Measurements from ENCODE around the gene TRMT1.
A peak's percentile ranks its signal among the peaks of the same experiment; 100 is the strongest.

The TRMT1 gene

DNA sequence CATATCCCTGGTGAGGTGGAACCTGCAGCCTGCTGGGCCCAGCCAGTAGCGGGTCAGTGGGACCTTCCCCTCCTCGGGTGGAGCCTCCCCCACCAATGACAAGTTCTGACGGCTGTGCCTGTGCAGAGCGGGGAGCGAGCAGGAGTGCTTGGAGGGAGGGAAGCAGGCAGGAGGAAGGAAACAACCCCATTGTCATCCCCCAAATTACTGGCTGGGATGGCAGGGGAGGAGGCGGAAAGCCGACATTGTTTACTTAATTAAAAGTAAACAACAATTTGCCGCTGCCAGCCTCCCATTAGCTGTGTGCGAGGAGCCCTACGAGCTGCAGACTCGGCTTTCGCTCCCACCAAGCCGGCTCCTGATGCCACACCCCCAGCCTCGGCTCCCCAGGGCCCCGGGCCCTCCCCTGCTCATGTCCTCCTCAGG is 59.4 kb downstream of the TRMT1 start:
- no peak for DNase-seq

DNA sequence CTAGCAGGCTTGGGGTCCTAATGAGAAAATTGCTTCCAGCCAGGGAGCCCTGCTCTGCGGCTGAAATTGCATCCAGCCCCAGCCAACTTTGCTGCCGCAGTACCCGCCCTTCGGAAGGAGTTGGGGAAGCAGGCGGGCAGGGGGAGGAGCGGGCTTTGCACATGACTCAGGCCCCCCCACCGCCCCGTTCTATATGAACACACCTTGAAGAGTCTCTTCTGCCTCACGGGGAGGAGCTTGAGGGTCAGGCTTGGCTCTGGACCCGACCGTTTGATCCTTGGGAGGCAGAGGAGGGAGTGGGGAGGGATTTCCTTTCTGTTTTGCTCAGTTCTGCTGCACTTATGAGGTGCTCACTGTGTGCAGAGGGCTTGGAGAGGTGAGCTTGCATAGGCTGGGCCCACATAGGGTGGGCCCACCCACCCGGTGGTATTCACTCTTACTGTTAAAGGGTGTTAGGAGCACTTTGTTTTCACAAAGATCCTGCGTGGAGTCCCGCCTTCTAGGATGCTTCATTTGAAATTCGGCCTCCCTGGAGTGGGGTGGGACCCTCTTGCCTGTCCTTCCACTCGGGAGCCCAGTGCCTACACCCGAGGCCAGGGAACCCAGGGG is 60.4 kb downstream of the TRMT1 start:
- peak in 1 of 56 donors; percentile 22 for DNase-seq

DNA sequence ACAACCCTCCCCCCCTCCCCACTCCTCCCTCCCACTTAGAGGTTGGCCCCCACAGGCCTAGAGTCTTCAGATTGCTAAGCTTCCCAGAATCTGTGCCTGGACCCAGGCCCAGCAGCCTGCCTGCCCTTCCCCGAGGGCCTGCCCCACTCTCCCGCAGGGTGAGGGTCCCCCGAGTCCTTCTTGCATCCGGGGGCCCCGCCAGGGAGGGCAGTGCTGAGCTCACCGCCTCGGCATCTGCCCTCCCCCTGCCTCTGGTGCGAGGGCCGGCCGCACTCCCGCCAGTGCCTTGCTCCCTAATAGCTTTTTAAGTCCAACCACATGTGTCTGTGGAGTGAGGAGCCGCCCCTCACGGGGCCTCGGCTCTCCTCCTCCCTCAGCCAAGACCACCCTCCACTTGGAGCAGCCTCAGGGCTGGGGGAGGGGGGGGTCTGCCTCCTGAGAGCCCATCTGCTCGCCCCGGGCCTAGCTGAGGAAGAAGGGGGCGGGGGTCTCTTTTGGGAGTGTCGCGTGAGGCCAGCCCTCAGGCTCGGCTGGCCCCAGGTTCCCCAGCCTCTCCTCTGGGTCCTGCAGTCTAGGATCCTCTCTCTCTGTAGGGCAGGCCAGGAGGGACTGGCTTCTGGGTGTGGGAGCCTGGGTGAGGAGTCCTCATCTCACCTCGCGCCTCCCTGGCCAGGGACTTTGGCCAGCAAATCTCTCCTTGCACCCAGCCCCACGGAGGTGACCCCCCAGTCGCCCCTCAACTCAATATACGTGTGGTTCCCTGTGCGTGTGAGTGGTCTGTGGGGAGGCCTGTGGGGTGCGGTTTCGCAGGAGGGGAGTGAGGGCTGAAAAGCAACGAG is 61.1 kb downstream of the TRMT1 start:
- peak in 12 of 56 donors; percentile 9 to 69 (median 34) for DNase-seq
